ENCODE results near the gene SALL1. TPM values are rescaled to one million over a fixed set of nuclear protein-coding genes. Genes with fewer than 3 reads are reported as not detected.

SALL1 gene
- total and polyA plus RNA-seq, 2 of the 8 experiments (the other 6 are each of a cell fraction or from before 2014, with no cell fraction given), result 33.7 to 56.8 TPM

GRCh38 chr16:51141106-51141505 is 10.0 kb downstream of the SALL1 start:
- CTCF ChIA-PET (ENCODE audit: partially characterized antibody), result interaction anchor here (1.2 kb wide), 1 partner anchor 15 kb away, joined by 3 read pairs; no protein-coding TSS in a partner anchor
- Histone ChIP-seq H3K23ac (ENCODE audit: insufficient read length) (no peak overlapping the region), H3K27ac (ENCODE audit: low read depth, low read length) (no peak overlapping the region)
- TF ChIP-seq TCF12 (IDR thresholded peaks at IDR 0.05; ENCODE audit: low read depth, low read length) (no peak), SP2 (IDR thresholded peaks at IDR 0.05; ENCODE audit: low read length) (no peak), SP1 (IDR thresholded peaks at IDR 0.05; ENCODE audit: low read depth, low read length) (no peak), JUND (IDR thresholded peaks at IDR 0.05; ENCODE audit: low read length) (no peak), GTF2F1 (IDR thresholded peaks at IDR 0.05; ENCODE audit: borderline replicate concordance, low read depth, low read length) (no peak), EZH2 (IDR thresholded peaks at IDR 0.05; ENCODE audit: low read depth, low read length, severe bottlenecking) (no peak), TBP (IDR thresholded peaks at IDR 0.05; ENCODE audit: low read depth, low read length) (no peak), ZNF274 (IDR thresholded peaks at IDR 0.05; ENCODE audit: borderline replicate concordance, extremely low read depth, low read length) (no peak), HDAC6 (IDR thresholded peaks at IDR 0.05; ENCODE audit: low read depth, low read length) (no peak), HDAC2 (IDR thresholded peaks at IDR 0.05; ENCODE audit: borderline replicate concordance in 1 of 2, low read depth in 2 of 2, low read length in 2 of 2) (no peak), RFX5 (IDR thresholded peaks at IDR 0.05; ENCODE audit: borderline replicate concordance, low read depth, low read length) (no peak), SIRT6 (IDR thresholded peaks at IDR 0.05; ENCODE audit: low read length) (no peak)
- TF ChIP-seq, protein P1, sequence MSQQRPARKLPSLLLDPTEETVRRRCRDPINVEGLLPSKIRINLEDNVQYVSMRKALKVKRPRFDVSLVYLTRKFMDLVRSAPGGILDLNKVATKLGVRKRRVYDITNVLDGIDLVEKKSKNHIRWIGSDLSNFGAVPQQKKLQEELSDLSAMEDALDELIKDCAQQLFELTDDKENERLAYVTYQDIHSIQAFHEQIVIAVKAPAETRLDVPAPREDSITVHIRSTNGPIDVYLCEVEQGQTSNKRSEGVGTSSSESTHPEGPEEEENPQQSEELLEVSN (IDR thresholded peaks at IDR 0.05), result no peak

More at GRCh38 chr16:51141106-51141505, 10.0 kb downstream of the SALL1 start:
- Histone ChIP-seq H3K4ac (replicated peaks; ENCODE audit: insufficient read length, low read depth, low read length) (no peak overlapping the region), H3K79me1 (ENCODE audit: low read depth, low read length) (peaks cover 19% of the 10 kb centered on the region; the same call in 1 of the 2 replicates), H4K5ac (ENCODE audit: insufficient read length, low read depth, low read length) (no peak overlapping the region), H3K14ac (ENCODE audit: insufficient read length) (no peak overlapping the region), H3K36me3 (ENCODE audit: control insufficient read depth in 2 of 4, insufficient read depth in 4 of 4, low read length in 3 of 4) (peaks cover 27 to 82% (median 51%) of the 10 kb centered on the region in 4 experiments), H3K56ac (replicated peaks; ENCODE audit: insufficient read length, low read depth, low read length) (no peak overlapping the region), H4K20me1 (replicated peaks in 1 of 2; ENCODE audit: control insufficient read depth in 1 of 2, insufficient read depth in 2 of 2, low read length in 2 of 2) (peaks cover 22 to 37% of the 10 kb centered on the region in 2 experiments), H4K91ac (replicated peaks; ENCODE audit: insufficient read length, low read length) (no peak overlapping the region), H3K23me2 (ENCODE audit: low read depth, low read length) (no peaks in the 10 kb centered on the region), H2BK15ac (ENCODE audit: low read length) (no peak overlapping the region), H2BK5ac (ENCODE audit: low read depth, low read length) (no peak overlapping the region), H3K4me1 (replicated peaks in 1 of 4; ENCODE audit: control insufficient read depth in 3 of 4, insufficient read depth in 4 of 4, low read length in 3 of 4) (peaks cover under 1 to 3% (median under 1%) of the 10 kb centered on the region in 4 experiments; a peak in 4 of 7 replicates), H3K18ac (ENCODE audit: extremely low read depth, low read length) (no peak overlapping the region), H2BK20ac (ENCODE audit: low read length) (no peak overlapping the region), H3K4me3 (ENCODE audit: extremely low read depth in 1 of 4, insufficient read depth in 2 of 4, low read depth in 3 of 4, low read length in 4 of 4) (no peak overlapping the region), H3K4me2 (ENCODE audit: insufficient read depth in 1 of 2, low read depth in 2 of 2, low read length in 2 of 2) (no peak overlapping the region), H2BK120ac (replicated peaks; ENCODE audit: low read depth, low read length) (no peak overlapping the region), H3K79me2 (ENCODE audit: control insufficient read depth in 1 of 2, insufficient read depth in 2 of 2, low read length in 2 of 2) (peaks cover 4 to 87% of the 10 kb centered on the region in 2 experiments), H3K9ac (replicated peaks in 1 of 4; ENCODE audit: extremely low read depth in 1 of 4, low read depth in 3 of 4, low read length in 3 of 4) (no peak overlapping the region), H2AFZ (ENCODE audit: low read length) (no peak overlapping the region), H3K27me3 (replicated peaks in 1 of 4; ENCODE audit: control insufficient read depth in 3 of 4, extremely low read depth in 1 of 4, insufficient read depth in 3 of 4, low read length in 3 of 4) (no peaks in the 10 kb centered on the region), H4K8ac (ENCODE audit: extremely low read depth, insufficient read depth, low read length) (no peak overlapping the region), H3K9me3 (ENCODE audit: insufficient read depth in 2 of 2, low read depth in 1 of 2, low read length in 1 of 2) (no peaks in the 10 kb centered on the region; a peak in 1 of 4 replicates), H2BK12ac (ENCODE audit: low read depth, low read length) (no peak overlapping the region), H2AK5ac (ENCODE audit: low read depth, low read length) (no peak overlapping the region)
- DNase-seq (ENCODE audit: low read depth in 1 of 2, low spot score in 2 of 2) (peak in 1 of 2 experiments; percentile 20), FAIRE-seq (no peak)
- POLR2A ChIA-PET (ENCODE audit: partially characterized antibody), result interaction anchor here (0.8 to 3.1 kb wide), 2 partner anchors 11 to 41 kb away, joined by 3 to 8 read pairs; no protein-coding TSS in a partner anchor
- WGBS, 2 experiments (ENCODE audit: extremely low coverage in 1 of 2, insufficient coverage in 1 of 2, insufficient read length in 1 of 2, insufficient replicate concordance in 2 of 2, low coverage in 1 of 2, low lambda C conversion rate in 2 of 2, missing lambda C conversion rate in 1 of 2), result 97% methylated on average over 9 of the region's 9 CpGs; no CpG with 5 or more reads in 1 of the 2 experiments

Measured in H1 (cell line).